Smooth muscle cell of the brain vasculature (primary cell): ENCODE results near the gene RAB27A.
"Not testable (repeated sequence)": the region's sequence is repeated elsewhere in the genome, so short reads cannot be mapped to it uniquely, and the experiment has no call there.

Experiments used
- DNase-seq: peaks from one replicate; pipeline ENCODE4 v3.0.0-alpha.2; 2012; ENCODE audit warnings: low read depth, low spot score

The RAB27A gene

DNA sequence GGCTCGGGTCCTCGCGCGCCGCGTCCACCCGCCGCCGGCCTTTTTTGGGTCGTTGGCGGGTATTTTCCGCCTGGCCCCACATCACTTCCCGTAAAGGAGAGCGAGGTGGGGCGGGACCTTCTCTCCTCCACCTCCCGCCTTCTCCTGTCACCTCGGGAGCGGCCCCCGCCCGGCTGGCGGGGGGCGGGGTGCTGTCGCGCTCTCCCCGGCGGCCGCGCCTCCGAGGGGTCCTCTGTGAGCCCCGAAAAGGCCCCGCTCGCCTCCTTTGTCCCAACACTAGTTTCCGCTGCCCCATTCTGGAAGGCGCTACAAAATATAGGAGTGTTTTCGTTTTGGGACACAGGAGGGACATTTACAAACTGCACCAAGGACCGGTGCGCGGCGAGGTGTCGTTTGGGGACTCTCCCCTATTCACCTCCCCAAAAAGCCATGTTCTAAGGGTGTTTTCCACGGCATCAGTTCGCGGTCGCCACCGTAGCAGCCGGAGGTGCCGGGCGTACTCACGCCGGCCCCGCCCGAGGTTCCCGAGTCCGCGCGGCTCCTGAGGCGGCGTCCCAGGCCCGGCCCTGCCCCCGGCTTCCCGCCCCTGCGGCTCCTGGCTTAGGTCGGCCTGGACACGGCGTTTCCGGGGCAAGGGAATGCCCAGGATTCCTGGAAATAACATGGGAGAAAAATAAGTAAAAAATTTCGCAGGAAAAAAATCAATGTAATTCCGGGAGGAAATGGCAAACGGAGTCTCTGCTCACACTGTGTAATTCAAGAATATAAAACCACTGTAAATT lies at the start of gene RAB27A:
Gene RAB27A (minus strand): TSS at position 68 of the 782 bp plus-strand sequence. CDS start 54,879 bp downstream, outside the sequence.
- peak; percentile 28 for DNase-seq

DNA sequence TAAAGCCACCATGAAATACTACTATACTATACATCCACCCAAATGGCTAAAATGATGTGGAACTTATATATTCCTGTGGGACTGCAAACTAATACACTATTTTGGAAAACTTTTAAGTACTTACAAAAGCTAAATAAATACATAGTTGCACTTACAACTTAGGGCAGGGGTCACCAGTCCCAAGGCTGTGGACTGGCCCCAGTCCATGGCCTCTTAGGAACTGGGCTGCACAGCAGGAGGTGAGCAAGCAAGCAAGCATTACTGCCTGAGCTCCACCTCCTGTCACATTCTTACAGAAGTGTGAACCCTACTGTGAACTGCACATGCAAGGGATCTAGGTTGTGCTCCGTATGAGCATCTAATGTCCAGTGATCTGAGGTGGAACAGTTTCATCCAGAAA lies 47.5 kb upstream of the RAB27A start:
- DNase-seq: no peak

DNA sequence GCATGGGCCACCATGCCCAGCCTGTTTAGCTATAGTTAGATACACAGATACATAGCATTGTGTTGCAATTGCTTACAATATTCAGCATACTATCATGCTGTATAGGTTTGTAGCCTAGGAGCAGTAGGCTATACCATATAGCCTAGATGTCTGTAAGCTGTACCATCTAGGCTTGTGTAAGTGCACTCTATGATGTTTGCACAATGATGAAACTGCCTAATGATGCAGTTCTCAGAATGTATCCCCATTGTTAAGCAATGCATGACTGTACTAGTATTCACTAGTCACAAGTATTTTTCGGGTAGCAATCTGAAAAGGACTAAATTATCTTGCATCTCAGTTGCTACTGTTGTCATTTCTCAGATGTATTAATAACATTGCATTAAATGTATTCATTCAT lies 45.4 kb upstream of the RAB27A start:
- DNase-seq: no peak

DNA sequence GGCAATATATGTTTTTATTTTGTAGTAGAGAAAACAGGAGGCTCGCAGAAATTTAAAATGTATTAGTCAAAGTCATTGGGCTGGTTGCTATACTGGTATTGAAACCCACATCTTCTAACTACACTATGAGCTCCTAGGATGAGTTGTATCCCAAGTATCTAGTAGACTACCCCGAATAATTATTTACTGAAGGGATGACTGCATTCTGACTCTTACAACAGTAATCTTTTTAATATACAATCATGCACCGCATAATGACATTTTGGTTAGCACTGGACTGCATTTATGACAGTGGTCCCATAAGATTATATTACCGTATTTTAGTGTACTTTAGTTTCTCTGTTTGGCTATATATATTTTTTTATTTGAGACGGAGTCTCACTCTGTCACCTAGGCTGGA lies 44.8 kb upstream of the RAB27A start:
- no peak for DNase-seq

DNA sequence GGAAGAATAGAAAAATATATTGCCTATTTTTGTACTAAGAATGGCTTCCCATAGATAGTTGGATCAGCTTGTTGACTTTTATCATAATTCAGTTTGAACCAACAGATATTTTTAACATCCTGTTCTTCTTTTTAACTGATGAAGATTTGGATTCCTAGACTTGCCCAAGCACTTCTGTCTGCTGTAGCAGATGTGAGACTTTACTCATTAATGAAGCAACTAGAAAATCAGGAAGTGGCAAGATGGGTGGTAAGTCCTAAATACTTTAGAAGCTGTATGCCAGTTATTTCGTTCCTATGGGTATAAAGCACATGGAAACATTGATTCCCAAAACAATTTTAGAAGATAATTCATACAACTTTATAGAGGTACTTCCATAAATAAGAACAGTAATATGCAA lies 37.8 kb upstream of the RAB27A start:
- no peak for DNase-seq

DNA sequence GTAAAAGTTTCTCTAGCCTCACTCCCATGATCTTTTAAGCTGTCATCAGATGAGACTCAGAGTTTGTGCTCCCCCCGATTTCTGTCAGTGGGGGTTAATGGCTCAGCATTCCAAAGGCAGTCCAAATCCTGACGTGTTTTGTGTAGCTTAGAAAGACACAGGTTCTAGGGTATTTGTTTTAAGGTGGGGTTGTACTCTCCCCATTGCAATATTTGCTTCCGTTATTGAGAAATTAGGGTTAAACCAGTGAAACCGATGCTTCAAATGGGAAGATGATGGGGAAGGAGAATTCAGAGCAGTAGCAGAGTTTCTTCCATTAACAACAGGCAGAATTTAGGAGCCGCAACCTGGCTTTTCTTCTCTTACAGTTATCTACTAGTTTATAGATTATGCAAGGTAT lies 32.9 kb upstream of the RAB27A start:
- DNase-seq: no peak

DNA sequence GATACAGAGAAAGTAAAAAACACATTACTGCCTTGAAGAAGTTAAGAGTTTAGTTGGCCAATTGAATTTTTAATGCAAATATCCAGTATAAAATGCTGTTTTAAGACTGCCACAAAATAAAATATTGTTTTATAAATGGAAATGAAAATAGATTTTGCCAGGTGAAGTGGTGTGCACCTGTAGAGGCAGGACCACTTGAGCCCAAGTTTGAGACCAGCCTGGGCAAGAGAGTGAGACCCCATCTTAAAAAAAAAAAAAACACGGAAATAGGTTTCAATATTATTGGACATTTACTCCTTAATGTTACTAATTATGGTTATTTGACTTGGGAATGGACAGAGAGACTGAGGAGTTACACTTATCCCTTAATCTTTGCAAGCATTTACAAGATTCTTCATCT lies 31.4 kb upstream of the RAB27A start:
- DNase-seq: no peak

DNA sequence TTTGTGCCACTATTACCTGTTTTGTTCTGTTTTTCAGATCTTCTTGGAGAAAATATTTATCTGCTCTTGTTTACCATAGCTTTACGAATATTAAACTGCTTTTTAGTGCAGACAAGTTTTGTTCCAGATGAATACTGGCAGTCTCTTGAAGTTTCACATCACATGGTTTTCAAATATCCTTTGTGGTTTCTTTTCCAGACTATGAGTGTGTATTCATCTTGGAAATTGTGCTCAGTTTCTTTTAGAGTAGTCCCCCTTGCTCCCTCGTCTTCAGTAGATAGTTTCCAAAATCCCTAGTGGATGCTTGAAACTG lies 30.6 kb upstream of the RAB27A start:
- no peak for DNase-seq

DNA sequence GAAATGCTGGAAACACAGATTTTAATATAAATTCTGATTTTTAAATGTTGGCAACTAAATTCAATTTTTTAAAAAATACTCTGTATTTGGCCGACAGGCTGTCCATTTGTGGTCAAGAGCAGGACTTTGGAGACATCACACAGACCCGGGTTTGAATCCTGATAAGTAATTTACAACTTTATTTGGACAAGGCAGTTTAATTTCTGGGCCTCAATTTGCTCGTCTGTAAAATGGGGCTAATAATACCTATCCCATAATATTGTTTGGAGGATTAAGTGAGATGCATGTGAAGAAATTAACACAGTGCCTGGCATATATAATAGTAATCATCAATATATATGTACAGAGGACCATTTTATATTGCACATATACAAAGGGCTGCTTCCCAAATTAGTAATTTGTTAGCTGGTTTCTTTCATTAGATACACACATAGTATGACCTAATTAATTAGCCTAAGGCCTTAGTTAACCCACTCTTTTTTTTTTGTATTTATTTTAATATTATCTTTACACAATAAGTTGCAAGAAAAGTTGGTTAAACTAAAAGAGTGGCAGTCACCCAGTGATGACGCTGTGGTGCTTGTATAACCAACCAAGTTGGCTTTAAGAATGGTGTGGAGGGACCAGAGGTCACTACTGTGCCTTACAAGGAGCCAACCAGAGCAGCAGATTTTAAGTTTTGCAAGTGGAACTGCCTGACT lies 30.1 kb upstream of the RAB27A start:
- no peak for DNase-seq

DNA sequence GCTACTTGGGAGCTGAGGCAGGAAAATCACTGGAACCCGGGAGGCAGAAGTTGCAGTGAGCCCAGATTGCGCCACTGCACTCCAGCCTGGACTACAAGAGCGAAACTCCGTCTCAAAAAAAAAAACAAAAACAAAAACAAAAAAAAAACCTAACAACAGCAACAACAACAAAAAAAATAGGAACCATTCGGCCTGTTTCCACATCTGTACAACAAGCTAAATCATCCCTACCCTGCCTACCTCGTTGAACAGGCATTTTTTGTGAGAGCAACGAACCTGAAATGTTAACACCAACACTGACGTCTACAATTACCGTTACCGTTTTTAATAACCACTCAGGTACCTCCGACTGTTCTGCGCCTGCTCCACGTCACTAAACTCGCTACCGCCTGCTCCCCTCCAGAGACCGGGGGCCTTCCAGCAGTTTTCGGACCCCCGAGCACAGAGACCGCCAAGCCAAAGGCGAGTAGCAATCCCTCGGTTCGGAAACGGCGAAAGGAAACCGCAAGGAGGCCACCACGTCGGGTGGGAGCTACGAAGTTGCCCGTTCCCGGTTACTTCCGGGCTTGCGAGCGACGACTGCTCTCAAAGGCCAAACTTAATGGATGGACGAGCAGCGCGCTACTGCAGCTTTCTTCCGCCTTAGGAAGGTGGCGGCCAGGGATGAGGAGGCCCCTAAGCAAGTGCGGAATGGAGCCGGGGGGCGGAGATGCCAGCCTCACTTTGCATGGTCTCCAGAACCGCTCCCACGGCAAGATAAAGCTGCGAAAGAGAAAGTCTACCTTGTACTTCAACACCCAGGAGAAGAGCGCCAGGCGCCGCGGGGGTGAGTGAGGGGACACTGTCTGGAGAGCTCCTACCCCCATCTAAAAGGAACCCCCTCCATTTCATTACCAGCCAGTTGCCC lies 29.2 kb upstream of the RAB27A start, which contains the start of the genes PIGB and PIGBOS1:
Gene PIGB (plus strand): TSS at position 635 of the 907 bp plus-strand sequence. CDS start 29 bp downstream, at position 664.
Gene PIGBOS1 (minus strand): TSS at position 536 of the 907 bp plus-strand sequence. CDS start 1,331 bp downstream, outside the sequence.
- peak; percentile 64 for DNase-seq

DNA sequence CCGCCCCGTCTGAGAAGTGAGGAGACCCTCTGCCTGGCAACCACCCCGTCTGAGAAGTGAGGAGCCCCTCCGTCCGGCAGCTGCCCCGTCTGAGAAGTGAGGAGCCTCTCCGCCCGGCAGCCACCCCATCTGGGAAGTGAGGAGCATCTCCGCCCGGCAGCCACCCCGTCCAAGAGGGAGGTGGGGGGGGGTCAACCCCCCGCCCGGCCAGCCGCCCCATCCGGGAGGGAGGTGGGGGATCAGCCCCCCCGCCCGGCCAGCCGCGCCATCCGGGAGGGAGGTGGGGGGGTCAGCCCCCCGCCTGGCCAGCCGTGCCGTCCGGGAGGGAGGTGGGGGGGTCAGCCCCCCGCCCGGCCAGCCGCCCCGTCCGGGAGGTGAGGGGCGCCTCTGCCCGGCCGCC lies 13.2 kb upstream of the RAB27A start:
- not testable (repeated sequence) for DNase-seq

DNA sequence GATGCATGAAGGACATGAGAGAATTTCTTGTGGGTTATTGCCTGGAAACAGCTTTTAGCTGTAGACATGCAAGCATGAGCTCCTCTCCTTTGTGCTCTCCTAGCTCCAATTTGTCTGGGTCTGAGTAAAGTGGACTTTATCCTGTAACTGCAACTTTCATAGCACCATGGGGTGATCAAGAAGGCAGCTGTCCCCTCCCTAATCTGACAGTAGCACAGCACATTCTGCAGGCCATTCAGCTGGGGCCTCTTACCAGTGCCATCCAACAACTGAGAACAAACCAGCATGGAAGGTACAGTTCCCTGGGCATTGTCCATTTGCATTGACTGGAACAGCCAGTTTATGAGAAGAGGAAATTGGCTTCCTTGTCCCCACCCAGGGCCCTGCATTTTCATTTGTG lies 7.7 kb upstream of the RAB27A start:
- no peak for DNase-seq

DNA sequence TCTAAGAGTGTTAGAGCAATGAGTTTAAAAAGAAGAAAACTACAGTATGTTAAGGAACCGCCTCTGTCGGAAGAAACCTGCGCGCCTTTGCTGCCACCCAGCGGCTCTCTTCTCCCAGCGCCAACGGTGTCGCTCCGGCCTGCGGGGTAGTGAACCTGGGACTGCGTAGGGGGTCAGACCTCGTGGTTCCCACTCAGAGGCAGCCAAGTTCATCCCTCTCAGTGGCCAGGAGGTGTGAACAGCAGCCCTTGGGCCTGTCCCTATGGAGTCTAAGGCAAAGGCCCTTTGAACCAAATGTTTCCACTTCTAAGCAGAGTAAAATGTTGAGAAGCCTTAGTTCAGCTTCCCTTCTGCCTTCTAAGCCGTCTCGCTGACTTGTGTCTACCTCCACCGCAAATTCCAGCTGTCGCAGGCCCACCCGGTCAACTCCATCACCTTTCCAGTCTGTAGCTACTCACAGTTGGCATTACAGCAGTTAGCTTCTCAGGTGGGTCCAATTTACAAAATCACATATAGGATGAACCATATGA lies 980 bp upstream of the RAB27A start:
- peak; percentile 47 for DNase-seq

DNA sequence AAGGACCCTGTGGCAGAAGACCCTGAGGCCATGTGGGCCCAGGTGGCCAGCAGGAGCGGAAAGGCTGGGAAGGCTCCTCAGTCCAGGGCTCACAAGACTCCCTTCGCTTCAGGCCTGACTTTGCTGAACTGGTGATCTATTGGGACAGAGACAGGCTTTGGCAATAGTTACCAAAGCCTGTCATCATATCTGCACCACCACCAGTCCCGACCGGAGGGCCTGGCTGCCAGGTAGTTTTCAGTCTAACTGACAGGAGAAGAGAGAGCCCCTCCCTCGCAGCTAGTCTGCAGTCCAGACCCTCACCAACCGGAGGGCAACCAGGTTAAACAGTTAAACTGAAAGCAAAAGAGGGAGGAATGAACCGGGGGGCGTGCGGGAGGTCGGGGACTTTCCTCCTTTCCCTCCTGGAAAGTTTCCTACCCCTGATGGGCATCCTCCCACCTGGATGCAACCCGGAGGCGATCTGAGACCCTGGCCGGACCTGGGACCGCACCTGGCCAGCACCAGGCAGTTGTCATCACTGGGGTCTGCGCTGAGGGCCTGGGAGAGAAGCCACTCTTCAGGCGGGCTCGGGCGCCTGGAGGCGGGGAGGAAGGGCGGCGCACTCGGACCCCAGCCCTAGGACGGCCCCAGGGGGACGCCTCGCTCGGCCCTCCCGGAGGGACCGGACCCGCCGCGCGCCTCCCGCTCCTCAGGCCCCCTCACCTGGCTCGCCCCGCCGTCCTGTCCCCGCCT lies 435 bp downstream of the RAB27A start:
- DNase-seq: no peak

DNA sequence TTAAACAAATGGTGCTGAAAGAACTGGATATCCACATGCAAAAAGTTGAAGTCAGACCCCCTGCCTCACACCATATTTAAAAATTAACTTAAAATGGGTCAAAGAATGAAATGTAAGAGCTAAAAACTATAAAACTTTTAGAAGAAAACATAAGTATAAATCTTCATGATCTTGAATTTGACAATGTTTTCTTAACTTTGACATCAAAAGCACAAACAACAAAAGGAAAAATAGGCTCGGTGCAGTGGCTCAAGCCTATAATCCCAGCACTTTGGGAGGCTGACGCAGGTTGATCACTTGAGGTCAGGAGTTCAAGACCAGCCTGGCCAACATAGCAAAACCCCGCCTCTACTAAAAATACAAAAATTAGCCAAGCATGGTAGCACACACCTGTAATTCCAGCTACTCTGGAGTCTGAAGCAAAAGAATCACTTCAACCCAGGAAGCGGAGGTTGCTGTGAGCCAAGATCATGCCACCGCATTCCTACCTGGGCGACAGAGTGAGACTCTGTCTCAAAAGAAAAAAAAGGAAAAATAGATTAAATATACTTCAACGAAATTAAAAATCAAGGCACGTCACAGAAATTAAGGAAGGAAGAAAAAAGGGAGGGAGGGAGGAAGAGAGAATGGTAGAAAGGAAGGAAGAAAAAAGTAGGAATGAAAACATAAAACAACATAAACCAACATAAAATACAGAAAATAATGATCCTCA lies 1.5 kb downstream of the RAB27A start:
- no peak for DNase-seq

DNA sequence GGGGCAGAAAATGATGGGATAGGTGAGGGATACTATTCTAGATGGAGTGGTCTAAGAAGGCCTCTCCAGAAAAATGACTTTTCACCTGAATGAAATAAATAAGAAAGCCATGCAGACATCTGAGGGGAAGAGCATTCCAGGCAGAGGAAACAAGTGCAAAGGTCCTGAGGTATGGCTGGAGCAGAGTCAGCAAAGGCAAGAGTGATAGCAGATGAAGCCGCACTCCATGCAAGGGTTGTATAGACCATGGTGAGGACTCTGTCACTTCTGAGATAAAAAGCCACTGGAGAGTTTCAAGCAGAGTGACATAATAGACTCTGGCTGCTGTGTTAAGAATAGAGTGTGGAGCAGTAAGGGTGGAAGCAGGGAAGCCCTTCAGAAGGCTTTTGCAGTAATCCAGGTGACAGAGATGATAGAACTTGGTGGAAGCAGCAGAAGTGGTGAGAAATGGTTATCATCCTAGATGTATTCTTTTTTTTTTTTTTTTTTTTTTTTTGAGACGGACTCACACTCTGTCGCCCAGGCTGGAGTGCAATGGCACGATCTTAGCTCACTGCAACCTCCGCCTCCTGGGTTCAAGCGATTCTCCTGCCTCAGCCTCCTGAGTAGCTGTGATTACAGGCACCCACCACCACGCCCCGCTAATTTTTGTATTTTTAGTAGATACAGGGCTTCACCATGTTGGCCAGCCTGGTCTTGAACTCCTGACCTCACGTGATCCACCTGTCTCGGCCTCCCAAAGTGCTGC lies 3.0 kb downstream of the RAB27A start:
- DNase-seq: not testable (repeated sequence)

DNA sequence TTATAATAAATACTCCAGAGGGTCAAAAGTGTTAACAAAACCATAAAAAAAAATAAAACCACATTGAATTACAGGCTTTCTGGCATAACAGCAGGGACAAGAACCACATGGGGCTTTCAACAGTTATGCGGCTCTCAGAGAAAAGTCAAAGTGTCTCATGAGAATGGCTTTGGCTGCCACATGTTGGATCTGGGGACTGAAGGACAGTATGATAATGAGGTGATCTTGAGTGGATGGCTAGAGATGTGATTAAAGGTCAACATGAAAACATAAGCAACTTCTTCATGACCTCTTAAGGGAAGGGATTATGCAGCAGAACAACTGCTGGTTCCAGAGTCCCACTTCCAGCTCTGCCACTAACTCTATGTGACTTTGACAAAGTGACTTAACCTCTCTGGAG lies 5.2 kb downstream of the RAB27A start:
- DNase-seq: no peak

DNA sequence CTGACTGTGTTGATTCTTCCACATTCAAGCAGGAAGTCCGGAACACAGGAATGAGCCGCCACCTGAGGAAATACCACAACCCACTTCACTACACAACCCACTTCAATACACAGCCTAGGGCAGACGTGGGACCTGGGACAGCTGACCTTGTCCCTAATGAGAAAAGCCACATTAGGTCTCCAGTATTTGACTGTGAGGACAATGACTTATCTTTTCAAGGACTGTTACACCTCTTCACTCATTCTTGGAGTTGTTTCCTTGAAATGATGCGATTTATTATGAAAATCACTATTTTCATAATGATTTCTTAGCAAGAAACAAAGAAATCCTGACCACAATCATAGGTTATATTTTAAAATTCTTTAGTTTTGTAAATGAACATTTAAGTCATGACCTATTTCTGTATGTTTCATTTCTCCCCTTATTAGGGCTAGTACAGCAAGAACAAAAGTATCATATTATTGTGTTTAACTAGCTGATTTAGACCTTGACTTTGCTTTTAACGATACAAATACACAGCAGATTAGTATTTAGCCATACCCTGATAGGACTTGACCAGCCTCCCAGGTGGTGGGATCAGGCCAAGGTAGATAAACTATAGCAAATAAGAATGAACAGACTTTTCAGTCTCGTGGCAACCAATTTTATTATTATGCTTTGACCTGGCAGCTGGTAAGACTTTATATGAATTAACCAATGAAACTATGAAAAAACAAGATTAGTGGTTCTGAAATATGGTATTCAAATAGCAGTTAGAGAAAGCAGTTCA lies 6.0 kb downstream of the RAB27A start:
- DNase-seq: no peak

DNA sequence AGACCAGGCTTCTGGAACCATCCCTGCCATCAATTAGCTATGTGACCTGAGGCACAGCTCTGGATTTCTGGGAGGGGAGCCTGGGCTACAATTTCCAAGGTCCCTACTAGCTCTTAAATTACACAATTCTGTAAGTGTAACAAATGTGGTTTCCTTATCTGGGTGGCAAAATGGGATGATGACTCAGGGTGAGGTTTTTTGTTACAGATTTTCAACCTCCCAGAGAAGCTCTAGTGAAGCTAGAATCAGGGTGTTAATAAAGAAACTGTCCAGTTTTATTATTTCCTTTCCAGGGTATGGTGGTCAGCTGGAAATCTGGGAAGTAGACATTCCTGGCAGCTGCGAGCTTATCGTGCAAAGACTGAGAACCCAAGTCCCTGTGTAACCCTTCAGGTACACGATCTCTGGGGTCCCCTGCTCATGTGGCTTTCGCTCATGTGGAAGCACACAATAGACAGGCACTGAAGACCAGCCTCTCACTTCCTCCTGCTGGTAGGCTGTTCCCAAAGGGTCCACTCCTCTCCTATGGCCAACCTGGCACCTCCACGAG lies 7.3 kb downstream of the RAB27A start:
- DNase-seq: no peak
